GM15510 (cell line): ENCODE measurements around the gene SDSL.

Experiments used
- POLR2A ChIP-seq: IDR thresholded peaks from 3 replicates; pipeline ENCODE4 v1.6.1; 2011; ENCODE audit warnings: borderline replicate concordance; ENCODE audit not compliant: insufficient read length; ENCODE audit errors: extremely low read depth

The SDSL gene

DNA sequence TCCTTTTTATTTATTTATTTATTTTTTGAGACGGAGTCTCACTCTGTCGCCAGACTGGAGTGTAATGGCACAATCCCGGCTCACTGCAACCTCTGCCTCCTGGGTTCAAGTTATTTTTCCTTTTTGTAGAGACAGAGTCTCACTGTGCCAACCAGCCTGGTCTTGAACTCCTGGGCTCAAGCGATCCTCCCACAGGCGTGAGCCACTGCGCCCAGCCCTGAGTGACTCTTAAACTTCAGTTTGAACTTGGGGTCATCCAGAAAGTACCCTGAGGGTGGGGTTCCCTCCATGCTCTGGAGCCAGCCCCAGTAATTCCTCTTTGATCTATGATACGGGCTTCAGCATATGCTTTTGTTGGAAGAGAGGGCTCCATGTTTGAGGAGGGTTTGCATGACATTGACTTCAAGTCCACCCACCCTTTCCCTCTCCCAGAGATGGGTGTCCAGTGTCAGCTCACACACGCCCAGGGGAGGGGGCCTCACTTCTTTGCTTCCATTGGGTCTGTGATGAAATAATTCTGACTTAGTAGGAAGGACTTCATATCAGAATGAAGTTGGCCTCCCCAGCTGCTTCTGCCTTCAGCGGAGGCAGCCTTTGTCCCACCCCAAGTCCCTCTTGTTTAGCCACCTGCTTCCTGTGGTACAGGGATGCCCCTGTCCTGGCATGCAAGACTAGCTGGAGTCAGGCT is 30.4 kb upstream of the SDSL start:
- no peak for TF ChIP-seq POLR2A

DNA sequence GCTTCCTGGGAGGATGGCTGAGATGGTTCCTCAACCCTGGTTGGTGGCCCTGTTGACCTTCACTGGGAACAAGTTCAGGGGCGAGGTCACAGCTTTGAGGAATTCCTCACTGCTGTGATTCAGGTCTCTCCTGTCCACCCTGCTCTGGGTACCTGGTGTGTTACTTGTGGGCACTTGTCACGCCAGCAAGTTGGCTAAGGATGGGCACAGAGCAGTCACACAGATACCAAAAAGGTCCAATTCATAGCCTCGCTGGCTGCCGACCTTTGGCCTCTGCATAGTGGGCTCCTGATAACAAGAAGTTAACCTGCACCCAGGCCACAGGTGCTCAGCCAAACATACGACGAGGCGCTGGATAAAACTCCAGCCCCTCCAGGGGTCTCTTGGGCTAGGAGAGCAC is 29.7 kb upstream of the SDSL start:
- TF ChIP-seq POLR2A, result no peak

DNA sequence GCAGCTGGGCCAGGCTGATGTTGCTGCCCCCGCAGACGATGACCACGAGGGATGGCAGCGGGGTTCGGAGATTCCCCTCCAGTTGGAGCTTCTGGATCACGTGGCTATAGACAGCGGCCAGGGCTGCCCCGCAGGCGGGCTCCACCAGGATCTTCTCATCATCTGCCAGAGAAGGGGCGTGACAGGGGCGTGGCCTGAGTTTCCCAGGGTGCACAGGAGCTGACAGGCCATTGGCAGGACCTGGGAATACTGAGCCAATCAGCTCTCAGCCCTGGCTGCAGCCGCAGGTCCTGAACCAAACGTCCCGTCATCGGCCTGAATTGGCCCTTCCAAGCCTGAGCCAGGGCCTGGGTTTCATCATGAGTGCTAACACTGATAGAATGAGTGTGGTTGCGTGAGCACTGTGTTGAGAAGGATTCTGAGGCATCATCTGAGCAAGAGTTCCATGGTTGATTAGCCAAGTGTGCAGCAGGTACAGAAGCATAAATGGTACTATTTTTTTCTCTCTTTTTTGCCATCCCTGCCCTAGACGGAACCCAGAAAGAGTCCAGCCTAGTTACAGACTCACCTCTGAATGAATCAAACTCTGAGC is 29.1 kb upstream of the SDSL start:
- TF ChIP-seq POLR2A, result no peak

GRCh38 chr12:113393749-113394148 is 28.4 kb upstream of the SDSL start:
- no peak for TF ChIP-seq POLR2A

- no peak for TF ChIP-seq POLR2A
Observed at GRCh38 chr12:113395119-113395518, 27.1 kb upstream of the SDSL start.

GRCh38 chr12:113396200-113396599 is 26.0 kb upstream of the SDSL start:
- no peak for TF ChIP-seq POLR2A

GRCh38 chr12:113396828-113397496 is 25.2 kb upstream of the SDSL start:
- no peak for TF ChIP-seq POLR2A

- TF ChIP-seq POLR2A, result no peak
Observed at GRCh38 chr12:113397497-113398197, 24.5 kb upstream of the SDSL start.

DNA sequence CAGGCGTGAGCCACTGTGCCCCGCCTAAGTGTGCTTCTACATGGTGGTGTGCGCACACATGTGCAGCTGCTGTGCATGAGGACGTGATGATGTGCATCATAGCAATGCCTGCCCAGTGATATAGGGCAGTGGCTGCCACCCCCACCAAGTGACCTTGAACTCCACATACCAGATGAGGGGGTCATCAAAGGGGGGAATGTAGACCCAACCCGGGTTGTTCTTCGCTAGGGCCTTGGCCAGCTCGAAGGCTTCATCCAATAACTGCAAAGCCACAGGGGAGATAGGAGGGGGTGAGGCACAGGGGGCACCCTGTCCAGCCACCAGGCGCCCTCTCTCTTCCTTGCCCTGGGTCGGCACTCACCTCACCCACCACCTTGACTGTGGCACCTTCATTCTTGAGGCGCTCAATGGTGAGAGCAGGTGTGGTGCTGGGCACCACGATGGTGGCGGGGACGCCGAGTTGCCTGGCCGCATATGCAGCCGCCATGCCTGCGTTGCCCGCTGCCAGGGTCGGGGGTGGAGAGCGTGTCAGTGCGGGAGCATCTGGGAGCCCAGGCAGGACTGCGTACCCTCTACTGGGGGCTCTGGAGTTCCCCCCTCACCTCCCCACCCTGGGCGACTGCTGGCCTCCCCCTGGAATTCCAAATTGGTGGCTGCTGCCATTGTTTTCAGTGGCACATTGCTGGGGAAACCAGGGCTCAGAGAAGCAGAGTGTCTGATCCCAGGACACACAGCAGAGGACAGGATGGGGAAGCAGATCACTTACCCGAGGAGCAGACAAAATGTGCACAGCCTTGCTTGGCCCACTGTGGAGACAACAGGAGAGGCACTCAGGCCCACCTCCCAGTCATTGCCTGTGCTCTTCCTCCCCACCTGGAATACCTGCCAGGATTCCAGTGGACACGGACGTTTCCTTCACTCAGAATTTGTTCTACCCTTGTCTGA is 23.6 kb upstream of the SDSL start:
- no peak for TF ChIP-seq POLR2A

DNA sequence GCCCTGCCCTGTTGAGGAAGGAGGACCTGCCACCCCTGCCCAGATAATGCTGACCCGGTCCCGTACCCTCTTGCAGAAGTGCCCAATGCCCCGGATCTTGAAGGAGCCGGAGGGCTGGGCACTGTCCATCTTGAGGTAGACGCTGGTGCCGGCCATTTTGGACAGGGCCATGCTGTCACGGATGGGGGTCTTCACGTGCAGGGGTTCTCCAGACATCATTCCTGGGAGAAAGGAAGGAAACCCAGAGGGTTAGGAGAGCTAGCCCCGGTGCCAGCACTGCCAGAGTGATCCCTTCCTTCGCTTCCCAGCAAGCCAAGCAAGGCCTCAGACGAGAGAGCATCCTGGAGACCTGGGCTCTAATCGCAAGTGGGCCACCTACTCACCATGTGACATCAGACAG is 22.7 kb upstream of the SDSL start:
- TF ChIP-seq POLR2A, result no peak

- no peak for TF ChIP-seq POLR2A
Observed at GRCh38 chr12:113400362-113400761, 21.8 kb upstream of the SDSL start.

DNA sequence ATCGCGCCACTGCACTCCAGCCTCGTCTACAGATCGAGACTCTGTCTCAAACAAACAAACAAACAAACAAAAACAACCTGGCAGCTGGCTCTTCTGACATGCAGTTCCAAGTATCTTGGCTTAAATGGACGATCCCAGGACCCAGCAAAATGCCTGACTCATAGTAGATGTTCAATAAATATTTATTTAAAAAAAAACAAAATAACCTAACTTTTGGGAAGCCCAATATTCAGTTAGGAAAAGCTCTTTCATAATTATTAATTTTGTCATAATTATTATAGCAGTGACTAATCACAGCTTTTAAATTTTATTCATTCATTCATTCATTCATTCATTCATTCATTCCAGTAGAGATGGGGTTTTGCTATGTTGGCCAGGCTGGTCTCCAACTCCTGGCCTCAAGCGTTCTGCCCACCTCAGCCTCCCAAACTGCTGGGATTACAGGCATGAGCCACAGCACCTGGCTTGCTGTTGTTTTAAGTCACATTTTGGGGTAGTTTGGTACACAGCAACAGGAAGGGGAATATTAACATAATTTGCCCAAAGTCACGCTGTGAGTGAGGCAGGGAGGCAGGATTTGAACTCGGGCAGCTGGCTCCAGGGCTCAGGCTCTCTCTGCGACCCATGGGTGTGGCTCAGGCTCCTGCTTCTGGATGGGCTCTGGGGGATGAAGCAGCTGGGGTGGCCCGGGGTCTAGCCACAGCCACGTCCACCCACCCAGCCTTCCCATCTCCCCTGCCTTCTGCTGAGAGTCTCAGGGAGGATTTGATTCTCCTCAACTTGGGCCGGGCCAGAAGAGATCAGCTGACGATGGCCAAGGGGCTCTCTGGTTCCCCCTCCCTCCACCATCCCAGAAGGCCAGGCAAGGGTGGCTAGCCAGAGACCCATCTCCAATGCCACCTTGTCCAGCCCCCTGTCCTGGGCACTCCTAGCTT is 20.8 kb upstream of the SDSL start:
- no peak for TF ChIP-seq POLR2A

DNA sequence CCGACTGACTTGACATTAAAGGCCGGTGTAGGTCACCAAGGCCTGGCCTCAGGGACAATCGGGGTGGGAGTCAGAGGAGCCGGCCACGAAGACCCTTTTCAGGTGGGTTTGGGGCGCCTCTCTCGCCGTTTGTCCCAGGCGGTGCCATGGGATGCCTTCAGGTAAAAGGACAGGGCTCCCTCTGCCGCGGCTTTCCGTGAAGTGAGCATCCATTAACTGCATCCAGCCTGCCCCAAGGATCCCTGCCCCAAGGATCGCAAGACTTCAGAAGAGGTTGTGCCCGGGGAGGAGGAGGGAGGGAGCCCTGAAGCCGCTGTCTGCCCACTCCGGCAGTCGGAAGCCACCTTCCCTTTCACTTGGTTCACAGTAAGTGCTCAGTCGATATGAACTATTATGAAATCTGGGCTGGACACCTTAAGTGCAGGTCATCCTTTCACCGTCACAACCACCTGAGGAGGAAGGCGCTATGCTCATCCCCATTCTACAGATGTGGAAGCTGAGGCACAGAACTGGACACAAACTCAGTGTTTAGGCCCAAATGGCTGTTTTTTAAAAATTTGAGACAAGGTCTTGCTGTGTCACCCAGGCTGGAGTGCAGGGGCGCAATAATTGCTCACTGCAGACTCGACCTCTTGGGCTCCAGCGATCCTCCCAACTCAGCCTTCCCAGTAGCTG is 19.5 kb upstream of the SDSL start:
- TF ChIP-seq POLR2A, result no peak
